GM21515 (cell line): ENCODE results near the gene PCDHA10.

Experiments
- ATAC-seq: cut with Tn5 transposase; IDR thresholded peaks from one replicate; pipeline ENCODE4 v1.9.1; 2021; ENCODE audit not compliant: unreplicated experiment

PCDHA10 gene

GRCh38 chr5:140881889-140882590, 26.3 kb downstream of the PCDHA10 start, which contains the start of gene PCDHA13:
TSS of gene PCDHA13 (plus strand) at chr5:140882124. CDS start at chr5:140882269, 145 bp downstream.
- no peak for ATAC-seq

- ATAC-seq = no peak
Measured at GRCh38 chr5:140882591-140882899, 26.8 kb downstream of the PCDHA10 start.

- ATAC-seq = no peak
Measured at GRCh38 chr5:140883373-140883772, 27.7 kb downstream of the PCDHA10 start.

- ATAC-seq = no peak
Measured at GRCh38 chr5:140883927-140884697, 28.4 kb downstream of the PCDHA10 start.

GRCh38 chr5:140916325-140916724, 60.6 kb downstream of the PCDHA10 start:
- ATAC-seq = no peak
